ENCODE data around the gene JMJD7. TPM values are rescaled to one million over a fixed set of nuclear protein-coding genes. Genes with fewer than 3 reads are reported as not detected.

The JMJD7 gene
- 3.0 and 5.4 TPM in 2 replicates for total RNA-seq (2014; rRNA removed; shearing (Covaris generic))
- total RNA-seq (2022): 14.1 and 16.0 TPM in 2 replicates
- percentile 52 among the genes with signal in this experiment for Bru-seq, nascent RNA
- percentile 62 among the genes with signal in this experiment for BruChase-seq, experiment 1, labeled RNA remaining after a 6-hour chase
- BruChase-seq, experiment 2, labeled RNA remaining after a 2-hour chase: percentile 66 among the genes with signal in this experiment
- long read RNA-seq, partial matches to known transcripts: 0 of 3 reads
- long read RNA-seq, other reads (novel, unspliced or antisense): 0 of 3 reads

DNA sequence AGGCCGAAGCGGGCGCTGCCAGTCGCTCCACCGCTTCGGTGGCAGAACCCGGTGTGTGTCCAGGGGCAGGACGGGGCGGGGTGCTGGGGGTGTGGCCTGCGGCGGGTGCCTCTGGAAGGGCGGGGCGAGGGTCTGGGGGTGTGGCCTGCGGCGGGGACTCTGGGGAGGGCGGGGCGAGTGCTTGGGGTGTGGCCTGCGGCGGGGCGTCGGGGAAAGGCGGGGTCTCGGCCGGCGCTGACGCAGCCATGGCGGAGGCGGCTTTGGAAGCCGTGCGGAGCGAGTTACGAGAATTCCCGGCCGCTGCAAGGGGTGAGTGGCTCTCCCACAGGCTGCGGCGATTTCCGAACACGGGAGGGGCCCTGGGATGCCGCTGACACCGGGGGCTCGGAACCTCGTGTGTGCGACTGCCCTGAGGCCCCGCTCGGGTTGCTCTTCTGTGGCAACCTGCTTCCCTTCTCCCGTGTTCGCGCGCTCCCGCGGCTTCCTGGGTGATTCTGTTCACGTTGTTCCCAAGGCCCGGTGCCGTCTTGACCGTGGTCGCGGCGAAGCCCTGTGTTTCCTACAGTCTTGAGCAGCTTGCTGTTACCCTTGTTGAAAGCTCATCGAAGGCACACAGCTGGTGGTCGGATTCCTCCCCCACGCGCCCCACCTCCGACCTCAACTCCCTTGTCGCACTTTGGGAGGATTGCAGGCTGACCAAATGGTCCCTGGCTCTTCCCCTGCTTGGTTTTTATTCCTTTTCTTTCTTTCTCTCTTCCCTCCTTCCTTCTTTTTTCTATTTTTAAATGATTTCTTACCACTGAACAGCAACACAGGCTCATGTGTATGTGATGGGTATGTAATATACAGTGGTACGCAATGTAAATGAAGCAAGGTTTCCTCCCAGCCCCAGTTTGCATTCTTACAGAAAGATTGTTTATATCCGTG is at the start of gene JMJD7:
Gene JMJD7 (plus strand): TSS at position 213 of the 927 bp plus-strand sequence. CDS start 33 bp downstream, at position 246.
- Histone ChIP-seq H3K9me3 (ENCODE audit: low read length) (no peaks in the 10 kb centered on the region), H3K4me3 (ENCODE audit: low read depth, low read length, poor library complexity, severe bottlenecking) (peak within 1 kb of the TSS; percentile 84), H3K4me1 (ENCODE audit: insufficient read depth, low read length, poor library complexity, severe bottlenecking) (peaks cover 23% of the 10 kb centered on the region), H3K36me3 (ENCODE audit: insufficient read depth, low read length) (no peaks in the 10 kb centered on the region; the same call in 1 of the 2 replicates), H2AFZ (ENCODE audit: low read length) (peak within 1 kb of the TSS; percentile 81), H3K27ac (ENCODE audit: low read depth, low read length, poor library complexity, severe bottlenecking) (no peak within 1 kb of the TSS), H3K4me2 (ENCODE audit: low read length) (peak within 1 kb of the TSS; percentile 89), H4K20me1 (ENCODE audit: insufficient read depth, low read length) (no peaks in the 10 kb centered on the region), H3K79me2 (ENCODE audit: insufficient read depth, low read depth, low read length) (no peaks in the 10 kb centered on the region), H3K9me2 (ENCODE audit: insufficient read depth, low read length) (no peaks in the 10 kb centered on the region)
- peak; percentile 89 for DNase-seq (ENCODE audit: low spot score)
- intact Hi-C loops (cut with micrococcal nuclease; ENCODE audit: unreplicated experiment): loop anchor here (5.0 kb wide), 1 partner anchor 74 kb away; no protein-coding TSS in a partner anchor
- no peak for TF ChIP-seq EZH2phosphoT487 (IDR thresholded peaks at IDR 0.05; ENCODE audit: borderline replicate concordance, low read depth, low read length)
- CTCF ChIA-PET (ENCODE audit: unreplicated experiment): no interaction called here
- POLR2A ChIA-PET: no interaction called here
- no TSS peak for BruUV-seq (replicated peaks)

DNA sequence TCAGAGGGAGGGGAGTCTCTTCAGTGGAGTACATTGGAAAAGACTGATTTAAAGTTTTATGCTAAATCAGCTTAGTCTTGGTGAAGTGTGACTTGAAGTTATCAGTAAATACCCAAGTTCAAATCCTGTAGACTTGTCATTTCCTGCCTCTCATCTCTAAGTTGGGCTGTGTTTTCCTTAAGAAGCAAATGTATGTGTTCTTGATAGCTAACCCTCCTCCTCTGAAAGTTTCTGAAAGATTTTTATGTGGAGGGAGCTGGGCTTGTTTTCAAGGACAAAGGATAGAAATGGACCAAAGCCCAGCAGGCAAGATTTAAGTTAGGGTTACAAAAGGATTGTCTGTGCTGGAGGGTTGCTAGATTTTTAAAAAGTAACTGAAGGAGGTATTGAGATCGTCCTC is 49.4 kb upstream of the JMJD7 start:
- 0 out of 2 replicates have a peak, but pooled peaks cover under 1% of the 10 kb centered on the region for H4K20me1 ChIP-seq (ENCODE audit: insufficient read depth, low read length)
- BruUV-seq (replicated peaks): no TSS peak

More for the DNA sequence above, 49.4 kb upstream of the JMJD7 start:
- no peaks in the 10 kb centered on the region for H3K9me2 ChIP-seq (ENCODE audit: insufficient read depth, low read length)
- H3K79me2 ChIP-seq (ENCODE audit: insufficient read depth, low read depth, low read length): peaks cover 9% of the 10 kb centered on the region; the same call in 1 of the 2 replicates
- ChIA-PET POLR2A (interaction anchor here (0.5 to 1.3 kb wide), 4 partner anchors 10 to 584 kb away, joined by 3 to 6 read pairs (median 4); no protein-coding TSS in a partner anchor), CTCF (ENCODE audit: unreplicated experiment) (interaction anchor here (0.8 kb wide), 1 partner anchor 31 kb away, joined by 3 read pairs; no protein-coding TSS in a partner anchor)
- H3K27ac ChIP-seq (ENCODE audit: low read depth, low read length, poor library complexity, severe bottlenecking): peak overlapping the region; percentile 1
- no peak for TF ChIP-seq EZH2phosphoT487 (IDR thresholded peaks at IDR 0.05; ENCODE audit: borderline replicate concordance, low read depth, low read length)
- TF ChIP-seq, protein P1, sequence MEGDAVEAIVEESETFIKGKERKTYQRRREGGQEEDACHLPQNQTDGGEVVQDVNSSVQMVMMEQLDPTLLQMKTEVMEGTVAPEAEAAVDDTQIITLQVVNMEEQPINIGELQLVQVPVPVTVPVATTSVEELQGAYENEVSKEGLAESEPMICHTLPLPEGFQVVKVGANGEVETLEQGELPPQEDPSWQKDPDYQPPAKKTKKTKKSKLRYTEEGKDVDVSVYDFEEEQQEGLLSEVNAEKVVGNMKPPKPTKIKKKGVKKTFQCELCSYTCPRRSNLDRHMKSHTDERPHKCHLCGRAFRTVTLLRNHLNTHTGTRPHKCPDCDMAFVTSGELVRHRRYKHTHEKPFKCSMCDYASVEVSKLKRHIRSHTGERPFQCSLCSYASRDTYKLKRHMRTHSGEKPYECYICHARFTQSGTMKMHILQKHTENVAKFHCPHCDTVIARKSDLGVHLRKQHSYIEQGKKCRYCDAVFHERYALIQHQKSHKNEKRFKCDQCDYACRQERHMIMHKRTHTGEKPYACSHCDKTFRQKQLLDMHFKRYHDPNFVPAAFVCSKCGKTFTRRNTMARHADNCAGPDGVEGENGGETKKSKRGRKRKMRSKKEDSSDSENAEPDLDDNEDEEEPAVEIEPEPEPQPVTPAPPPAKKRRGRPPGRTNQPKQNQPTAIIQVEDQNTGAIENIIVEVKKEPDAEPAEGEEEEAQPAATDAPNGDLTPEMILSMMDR (conservative IDR thresholded peaks at IDR 0.05; ENCODE audit: low read length): no peak
- DNase-seq (ENCODE audit: low spot score): no peak
- H3K4me2 ChIP-seq (ENCODE audit: low read length): peak overlapping the region; percentile 25; the same call in 1 of the 2 replicates
- H3K4me1 ChIP-seq (ENCODE audit: insufficient read depth, low read length, poor library complexity, severe bottlenecking): peaks cover 85% of the 10 kb centered on the region
- no peaks in the 10 kb centered on the region for H3K36me3 ChIP-seq (ENCODE audit: insufficient read depth, low read length)
- H2AFZ ChIP-seq (ENCODE audit: low read length): no peak overlapping the region
- no peaks in the 10 kb centered on the region for H3K9me3 ChIP-seq (ENCODE audit: low read length)
- intact Hi-C loops (cut with micrococcal nuclease; ENCODE audit: unreplicated experiment): no loop called here
- H3K4me3 ChIP-seq (ENCODE audit: low read depth, low read length, poor library complexity, severe bottlenecking): no peak overlapping the region
